Bronchial epithelial cell (primary cell): ENCODE data around the gene ELMO1. TPM values are rescaled to one million over a fixed set of nuclear protein-coding genes. Genes with fewer than 3 reads are reported as not detected.

ENCODE experiments used
- DNase-seq: peaks from one replicate; pipeline ENCODE4 v3.0.0-alpha.2; 2010; ENCODE audit warnings: low read depth
- FAIRE-seq: peaks from 2 replicates; lab custom pipeline; 2011; peaks lifted over from hg19 to GRCh38; lab: Jason Lieb, UNC
- H3K27me3 ChIP-seq: 2 replicates; pipeline ENCODE4 v1.5.1; 2011; ENCODE audit warnings: low read length; ENCODE audit not compliant: control insufficient read depth, insufficient read depth
- H3K36me3 ChIP-seq: 2 replicates; pipeline ENCODE4 v1.5.1; 2011; ENCODE audit warnings: low read length; ENCODE audit not compliant: control insufficient read depth, insufficient read depth
- H3K4me3 ChIP-seq: 2 replicates; pipeline ENCODE4 v1.5.1; 2011; ENCODE audit warnings: mild to moderate bottlenecking, low read depth, low read length, control low read depth
- CTCF ChIP-seq: IDR thresholded peaks from 2 replicates; pipeline ENCODE4 v1.5.1; 2011; ENCODE audit warnings: mild to moderate bottlenecking, moderate library complexity, low read length, control low read depth, inconsistent platforms; ENCODE audit not compliant: insufficient read depth, severe bottlenecking
- total RNA-seq: library from RNA; depleted of rRNA; stranded (reverse); fragments of >200 nt; gene quantifications from 2 replicates; pipeline ENCODE4 v1.2.1, GENCODE V29; 2014

Gene ELMO1
- total RNA-seq, 1 donor from 2014 or later, result under 0.01 TPM

GRCh38 chr7:37372750-37373149 lies 75.9 kb downstream of the ELMO1 start:
- TF ChIP-seq CTCF, result no peak
- H3K4me3 ChIP-seq, result no peak overlapping the region
- H3K36me3 ChIP-seq, result no peaks in the 10 kb centered on the region
- DNase-seq (no peak), FAIRE-seq (no peak)
- no peaks in the 10 kb centered on the region for H3K27me3 ChIP-seq

- Histone ChIP-seq H3K36me3 (no peaks in the 10 kb centered on the region), H3K4me3 (no peak overlapping the region), H3K27me3 (no peaks in the 10 kb centered on the region)
- no peak for FAIRE-seq
- no peak for DNase-seq
- no peak for TF ChIP-seq CTCF
Measured at GRCh38 chr7:37371755-37372154, 76.9 kb downstream of the ELMO1 start.

- no peak for DNase-seq
- Histone ChIP-seq H3K36me3 (no peaks in the 10 kb centered on the region), H3K4me3 (no peak overlapping the region), H3K27me3 (no peaks in the 10 kb centered on the region)
- TF ChIP-seq CTCF, result no peak
- no peak for FAIRE-seq
Measured at GRCh38 chr7:37369906-37370305, 78.8 kb downstream of the ELMO1 start.

DNA sequence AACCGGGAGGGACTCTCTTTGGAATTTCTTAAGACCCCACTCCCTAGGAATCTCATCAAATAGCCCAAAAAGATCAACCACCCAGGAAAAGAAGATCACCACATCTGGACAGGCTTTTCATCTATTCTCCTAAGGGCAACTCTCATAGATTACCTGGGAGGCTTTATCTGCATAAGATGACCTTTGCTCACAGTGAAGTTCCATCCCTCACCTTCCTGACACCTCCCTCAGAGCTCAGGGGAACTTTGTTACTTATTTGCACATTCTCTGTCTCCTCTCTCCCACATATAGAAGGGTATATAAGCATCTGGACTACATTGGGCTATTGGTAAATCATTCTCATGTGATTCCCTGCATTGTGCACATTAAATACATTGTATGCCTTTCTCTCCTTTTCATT lies 80.1 kb downstream of the ELMO1 start:
- DNase-seq (no peak), FAIRE-seq (no peak)
- Histone ChIP-seq H3K4me3 (no peak overlapping the region), H3K27me3 (no peaks in the 10 kb centered on the region), H3K36me3 (no peaks in the 10 kb centered on the region)
- no peak for TF ChIP-seq CTCF

- Histone ChIP-seq H3K36me3 (no peaks in the 10 kb centered on the region), H3K27me3 (no peaks in the 10 kb centered on the region), H3K4me3 (no peak overlapping the region)
- DNase-seq, result no peak
- FAIRE-seq, result no peak
- no peak for TF ChIP-seq CTCF
Measured at GRCh38 chr7:37367010-37367409, 81.7 kb downstream of the ELMO1 start.

- no peak for TF ChIP-seq CTCF
- no peak for FAIRE-seq
- no peak overlapping the region for H3K4me3 ChIP-seq
- no peak for DNase-seq
- no peaks in the 10 kb centered on the region for H3K36me3 ChIP-seq
- H3K27me3 ChIP-seq, result no peaks in the 10 kb centered on the region
Measured at GRCh38 chr7:37366445-37366844, 82.2 kb downstream of the ELMO1 start.
